Sigmoid colon (tissue), 4 donors: ENCODE results near the gene CFAP46.

Source experiments
- EP300 ChIP-seq, 4 donors: sonication (generic); formaldehyde crosslinking; IDR thresholded peaks; one replicate each; pipeline ENCODE4 v1.6.1; 2017; ENCODE audit warnings: antibody characterized with exemption in 4 of 4
- POLR2A ChIP-seq, 2 donors: fragments of 450-650 bp; IDR thresholded peaks; one replicate each; pipeline ENCODE4 v1.6.1; 2016; ENCODE audit warnings: antibody characterized with exemption in 2 of 2, mild to moderate bottlenecking in 2 of 2, moderate library complexity in 2 of 2

DNA sequence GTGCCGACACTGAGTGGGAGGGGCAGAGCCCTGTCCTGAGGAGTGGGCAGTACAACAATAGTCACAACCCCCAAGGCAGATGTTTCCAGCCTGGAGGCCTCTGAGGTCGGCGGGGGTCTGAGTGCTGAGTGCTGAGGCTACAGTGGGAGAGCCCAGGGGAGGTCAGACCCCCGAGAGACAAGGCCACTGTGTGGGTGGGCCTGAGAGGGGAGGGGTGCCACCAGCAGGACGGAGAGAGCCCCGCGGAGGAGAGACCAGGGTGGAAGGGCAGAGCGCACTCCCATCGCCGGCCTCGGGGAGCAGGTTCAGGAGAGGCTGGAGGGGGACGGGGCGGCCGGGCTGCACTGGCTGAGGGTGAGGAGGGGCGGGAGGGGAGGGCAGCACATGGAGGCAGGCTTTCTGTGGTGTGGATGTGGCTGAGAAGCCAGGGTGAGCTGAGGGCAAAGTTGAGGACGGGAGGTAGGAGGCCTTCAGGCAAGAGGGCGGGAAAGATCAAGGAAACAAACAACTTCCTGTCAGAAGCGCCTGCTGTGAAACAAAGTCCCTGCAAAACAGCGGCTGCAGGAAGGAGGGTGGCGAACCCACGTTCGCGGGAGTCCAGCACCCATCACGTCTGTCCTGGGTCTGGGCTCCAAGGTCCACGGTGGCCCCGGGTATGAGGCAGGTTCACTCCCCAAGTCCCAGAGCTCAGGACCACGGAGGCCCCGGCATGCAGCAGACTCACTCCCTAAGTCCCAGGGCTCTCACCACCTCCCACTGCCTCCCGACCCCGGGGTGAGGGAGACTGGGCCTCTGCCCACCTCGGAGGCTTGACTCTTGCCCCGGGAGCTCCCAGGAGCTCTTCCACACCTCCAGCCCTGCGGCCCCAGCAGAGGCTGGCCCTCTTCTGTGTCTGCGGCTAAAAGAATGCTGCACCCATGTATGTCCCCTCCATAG is 79.6 kb downstream of the CFAP46 start:
- no peak for TF ChIP-seq EP300 (IDR thresholded peaks at IDR 0.05)
- TF ChIP-seq POLR2A (IDR thresholded peaks at IDR 0.05): no peak
